ENCODE measurements around the gene FBXL13. TPM values are rescaled to one million over a fixed set of nuclear protein-coding genes. Genes with fewer than 3 reads are reported as not detected.

The FBXL13 gene
- total and polyA plus RNA-seq, 2 donors from 2014 or later: 1.5 to 4.8 TPM

- no peak for TF ChIP-seq CTCF (IDR thresholded peaks at IDR 0.05; ENCODE audit: borderline replicate concordance, extremely low read depth, insufficient read depth)
- FAIRE-seq (no peak), DNase-seq (peak; percentile 73 to 89 (median 86))
- H3K4me1 ChIP-seq (ENCODE audit: control insufficient read depth in 2 of 3, insufficient read depth in 2 of 3, low read depth in 1 of 3, low read length in 3 of 3): no peaks in the 10 kb centered on the region
- no peak overlapping the region for H3K9ac ChIP-seq (ENCODE audit: low read length in 3 of 3)
- H3K36me3 ChIP-seq (ENCODE audit: control insufficient read depth in 2 of 3, insufficient read depth in 3 of 3, low read length in 3 of 3): peaks cover 0 to 16% (median 2%) of the 10 kb centered on the region in 3 donors
- H3K27ac ChIP-seq (ENCODE audit: low read depth in 2 of 2, low read length in 2 of 2): no peak overlapping the region
- intact Hi-C loops (cut with DNase I): no loop called here
- no peaks in the 10 kb centered on the region for H3K27me3 ChIP-seq (ENCODE audit: control insufficient read depth, insufficient read depth, low read length)
- H3K9me3 ChIP-seq (ENCODE audit: control insufficient read depth in 2 of 3, insufficient read depth in 1 of 3, low read length in 3 of 3): no peaks in the 10 kb centered on the region
- no peak overlapping the region for H3K4me3 ChIP-seq (ENCODE audit: low read length in 3 of 3)
These were observed 31.6 kb upstream of the FBXL13 start for GRCh38 chr7:103106005-103106702.

DNA sequence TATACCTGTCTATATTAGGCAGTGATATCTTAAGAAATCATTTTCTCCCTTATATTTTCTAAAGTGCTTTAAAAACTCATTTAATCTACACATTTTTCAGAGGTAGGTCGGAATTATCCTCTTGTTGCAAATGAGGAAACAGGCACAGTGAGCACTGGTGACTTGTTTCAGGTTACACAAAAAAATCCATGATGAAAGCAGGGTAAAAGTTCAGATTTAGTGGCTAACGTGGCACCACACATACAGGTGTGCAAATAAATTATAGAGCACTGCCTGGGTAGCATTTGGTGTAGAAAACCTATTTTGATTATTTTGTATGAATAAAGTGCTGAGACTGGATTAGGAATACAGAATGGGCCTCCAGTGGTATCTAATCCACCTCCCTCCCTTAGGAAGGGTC, 26.9 kb upstream of the FBXL13 start:
- H3K27me3 ChIP-seq (ENCODE audit: control insufficient read depth, insufficient read depth, low read length): no peaks in the 10 kb centered on the region
- TF ChIP-seq CTCF (IDR thresholded peaks at IDR 0.05; ENCODE audit: borderline replicate concordance, extremely low read depth, insufficient read depth): no peak
- DNase-seq: no peak
- intact Hi-C loops (cut with DNase I): no loop called here
- FAIRE-seq: no peak
- H3K9ac ChIP-seq (ENCODE audit: low read length in 3 of 3): no peak overlapping the region
- H3K4me1 ChIP-seq (ENCODE audit: control insufficient read depth in 2 of 3, insufficient read depth in 2 of 3, low read depth in 1 of 3, low read length in 3 of 3): no peaks in the 10 kb centered on the region
- H3K36me3 ChIP-seq (ENCODE audit: control insufficient read depth in 2 of 3, insufficient read depth in 3 of 3, low read length in 3 of 3): peaks cover 2 to 20% (median 9%) of the 10 kb centered on the region in 3 donors
- H3K9me3 ChIP-seq (ENCODE audit: control insufficient read depth in 2 of 3, insufficient read depth in 1 of 3, low read length in 3 of 3): no peaks in the 10 kb centered on the region
- no peak overlapping the region for H3K4me3 ChIP-seq (ENCODE audit: low read length in 3 of 3)
- no peak overlapping the region for H3K27ac ChIP-seq (ENCODE audit: low read depth in 2 of 2, low read length in 2 of 2)

- no peak for TF ChIP-seq CTCF (IDR thresholded peaks at IDR 0.05; ENCODE audit: borderline replicate concordance, extremely low read depth, insufficient read depth)
- H3K4me1 ChIP-seq (ENCODE audit: control insufficient read depth in 2 of 3, insufficient read depth in 2 of 3, low read depth in 1 of 3, low read length in 3 of 3): no peaks in the 10 kb centered on the region
- H3K36me3 ChIP-seq (ENCODE audit: control insufficient read depth in 2 of 3, insufficient read depth in 3 of 3, low read length in 3 of 3): peaks cover 2 to 20% (median 10%) of the 10 kb centered on the region in 3 donors
- no peaks in the 10 kb centered on the region for H3K27me3 ChIP-seq (ENCODE audit: control insufficient read depth, insufficient read depth, low read length)
- intact Hi-C loops (cut with DNase I): no loop called here
- H3K27ac ChIP-seq (ENCODE audit: low read depth in 2 of 2, low read length in 2 of 2): no peak overlapping the region
- H3K9me3 ChIP-seq (ENCODE audit: control insufficient read depth in 2 of 3, insufficient read depth in 1 of 3, low read length in 3 of 3): no peaks in the 10 kb centered on the region
- no peak for FAIRE-seq
- DNase-seq: no peak
- H3K9ac ChIP-seq (ENCODE audit: low read length in 3 of 3): no peak overlapping the region
- H3K4me3 ChIP-seq (ENCODE audit: low read length in 3 of 3): no peak overlapping the region
These were observed 25.8 kb upstream of the FBXL13 start for GRCh38 chr7:103100348-103100747.

Measured in kidney (tissue), 14 donors.